ENCODE data around the gene SYTL3. TPM values are rescaled to one million over a fixed set of nuclear protein-coding genes. Genes with fewer than 3 reads are reported as not detected.

The SYTL3 gene
- total and polyA plus RNA-seq, 2 experiments from 2014 or later: 0.07 TPM; not detected in 1

DNA sequence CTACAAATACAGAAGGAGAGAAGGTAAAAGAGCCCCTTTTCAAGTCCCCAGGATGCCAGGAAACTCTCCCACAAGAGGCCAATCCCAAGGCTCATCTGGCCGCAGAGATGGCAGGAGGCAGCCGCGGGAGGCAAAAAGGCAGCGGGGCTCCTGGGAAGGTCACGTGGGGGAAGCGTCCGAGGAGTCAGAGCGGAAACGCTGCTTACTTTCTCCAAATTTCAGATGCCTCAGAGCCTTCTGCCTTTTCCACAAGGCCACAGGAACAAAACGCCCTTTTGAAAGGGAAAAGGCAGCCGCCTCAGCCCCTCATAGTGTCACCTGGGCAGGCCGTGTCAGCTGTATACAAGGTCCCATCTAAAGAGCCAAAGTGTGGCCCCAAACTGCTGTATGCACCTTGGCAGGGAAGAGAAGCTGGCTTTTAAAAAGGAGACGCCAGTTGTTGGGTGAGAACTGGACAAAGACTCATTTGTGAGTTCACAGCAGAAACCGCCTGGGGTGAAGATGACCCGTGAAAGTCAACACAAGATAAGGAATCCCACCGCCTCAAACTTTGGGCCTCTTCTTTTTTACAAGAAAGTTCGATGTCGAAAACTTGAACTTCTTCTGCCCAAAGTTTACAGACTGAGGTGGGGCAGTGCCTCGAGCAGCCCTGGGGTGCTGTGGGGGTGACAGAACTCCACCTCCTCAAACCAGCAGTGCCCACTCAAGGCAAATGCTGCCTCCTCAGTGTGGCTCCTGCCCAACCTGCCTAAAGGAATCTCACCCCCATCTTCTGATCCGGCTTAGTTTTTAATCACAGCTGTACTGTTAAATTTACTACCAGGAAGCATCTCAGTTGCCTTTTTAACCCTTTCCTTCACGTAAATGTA, 124.0 kb downstream of the SYTL3 start:
- H3K79me2 ChIP-seq (replicated peaks; ENCODE audit: insufficient read depth): peaks cover 35% of the 10 kb centered on the region
- H3K4me1 Mint-ChIP-seq: peaks cover 43% of the 10 kb centered on the region
- peaks cover 8% of the 10 kb centered on the region for H3K4me1 ChIP-seq (ENCODE audit: insufficient read depth)
- H3K27me3 Mint-ChIP-seq (ENCODE audit: insufficient read depth, low read depth, poor library complexity): peaks cover 30% of the 10 kb centered on the region
- H3K4me3 Mint-ChIP-seq: no peak overlapping the region
- H3K4me2 ChIP-seq: no peak overlapping the region
- peaks cover 71% of the 10 kb centered on the region for H3K36me3 ChIP-seq (ENCODE audit: insufficient read depth)
- TF ChIP-seq NANOG (IDR thresholded peaks at IDR 0.05; ENCODE audit: borderline replicate concordance) (no peak), POLR2AphosphoS5 (IDR thresholded peaks at IDR 0.05; ENCODE audit: low read depth) (no peak), EZH2 (IDR thresholded peaks at IDR 0.05; ENCODE audit: low read depth, unreplicated experiment) (no peak), ZNF114 (CRISPR knock-in tag; IDR thresholded peaks at IDR 0.05) (no peak), CREB1 (CRISPR knock-in tag; IDR thresholded peaks at IDR 0.05; ENCODE audit: low read depth) (no peak)
- TF ChIP-seq, protein P1, sequence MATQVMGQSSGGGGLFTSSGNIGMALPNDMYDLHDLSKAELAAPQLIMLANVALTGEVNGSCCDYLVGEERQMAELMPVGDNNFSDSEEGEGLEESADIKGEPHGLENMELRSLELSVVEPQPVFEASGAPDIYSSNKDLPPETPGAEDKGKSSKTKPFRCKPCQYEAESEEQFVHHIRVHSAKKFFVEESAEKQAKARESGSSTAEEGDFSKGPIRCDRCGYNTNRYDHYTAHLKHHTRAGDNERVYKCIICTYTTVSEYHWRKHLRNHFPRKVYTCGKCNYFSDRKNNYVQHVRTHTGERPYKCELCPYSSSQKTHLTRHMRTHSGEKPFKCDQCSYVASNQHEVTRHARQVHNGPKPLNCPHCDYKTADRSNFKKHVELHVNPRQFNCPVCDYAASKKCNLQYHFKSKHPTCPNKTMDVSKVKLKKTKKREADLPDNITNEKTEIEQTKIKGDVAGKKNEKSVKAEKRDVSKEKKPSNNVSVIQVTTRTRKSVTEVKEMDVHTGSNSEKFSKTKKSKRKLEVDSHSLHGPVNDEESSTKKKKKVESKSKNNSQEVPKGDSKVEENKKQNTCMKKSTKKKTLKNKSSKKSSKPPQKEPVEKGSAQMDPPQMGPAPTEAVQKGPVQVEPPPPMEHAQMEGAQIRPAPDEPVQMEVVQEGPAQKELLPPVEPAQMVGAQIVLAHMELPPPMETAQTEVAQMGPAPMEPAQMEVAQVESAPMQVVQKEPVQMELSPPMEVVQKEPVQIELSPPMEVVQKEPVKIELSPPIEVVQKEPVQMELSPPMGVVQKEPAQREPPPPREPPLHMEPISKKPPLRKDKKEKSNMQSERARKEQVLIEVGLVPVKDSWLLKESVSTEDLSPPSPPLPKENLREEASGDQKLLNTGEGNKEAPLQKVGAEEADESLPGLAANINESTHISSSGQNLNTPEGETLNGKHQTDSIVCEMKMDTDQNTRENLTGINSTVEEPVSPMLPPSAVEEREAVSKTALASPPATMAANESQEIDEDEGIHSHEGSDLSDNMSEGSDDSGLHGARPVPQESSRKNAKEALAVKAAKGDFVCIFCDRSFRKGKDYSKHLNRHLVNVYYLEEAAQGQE (IDR thresholded peaks at IDR 0.05; ENCODE audit: unreplicated experiment): no peak
- TF ChIP-seq, protein P2, sequence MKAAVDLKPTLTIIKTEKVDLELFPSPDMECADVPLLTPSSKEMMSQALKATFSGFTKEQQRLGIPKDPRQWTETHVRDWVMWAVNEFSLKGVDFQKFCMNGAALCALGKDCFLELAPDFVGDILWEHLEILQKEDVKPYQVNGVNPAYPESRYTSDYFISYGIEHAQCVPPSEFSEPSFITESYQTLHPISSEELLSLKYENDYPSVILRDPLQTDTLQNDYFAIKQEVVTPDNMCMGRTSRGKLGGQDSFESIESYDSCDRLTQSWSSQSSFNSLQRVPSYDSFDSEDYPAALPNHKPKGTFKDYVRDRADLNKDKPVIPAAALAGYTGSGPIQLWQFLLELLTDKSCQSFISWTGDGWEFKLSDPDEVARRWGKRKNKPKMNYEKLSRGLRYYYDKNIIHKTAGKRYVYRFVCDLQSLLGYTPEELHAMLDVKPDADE (IDR thresholded peaks at IDR 0.05): no peak
- TF ChIP-seq, protein P3, sequence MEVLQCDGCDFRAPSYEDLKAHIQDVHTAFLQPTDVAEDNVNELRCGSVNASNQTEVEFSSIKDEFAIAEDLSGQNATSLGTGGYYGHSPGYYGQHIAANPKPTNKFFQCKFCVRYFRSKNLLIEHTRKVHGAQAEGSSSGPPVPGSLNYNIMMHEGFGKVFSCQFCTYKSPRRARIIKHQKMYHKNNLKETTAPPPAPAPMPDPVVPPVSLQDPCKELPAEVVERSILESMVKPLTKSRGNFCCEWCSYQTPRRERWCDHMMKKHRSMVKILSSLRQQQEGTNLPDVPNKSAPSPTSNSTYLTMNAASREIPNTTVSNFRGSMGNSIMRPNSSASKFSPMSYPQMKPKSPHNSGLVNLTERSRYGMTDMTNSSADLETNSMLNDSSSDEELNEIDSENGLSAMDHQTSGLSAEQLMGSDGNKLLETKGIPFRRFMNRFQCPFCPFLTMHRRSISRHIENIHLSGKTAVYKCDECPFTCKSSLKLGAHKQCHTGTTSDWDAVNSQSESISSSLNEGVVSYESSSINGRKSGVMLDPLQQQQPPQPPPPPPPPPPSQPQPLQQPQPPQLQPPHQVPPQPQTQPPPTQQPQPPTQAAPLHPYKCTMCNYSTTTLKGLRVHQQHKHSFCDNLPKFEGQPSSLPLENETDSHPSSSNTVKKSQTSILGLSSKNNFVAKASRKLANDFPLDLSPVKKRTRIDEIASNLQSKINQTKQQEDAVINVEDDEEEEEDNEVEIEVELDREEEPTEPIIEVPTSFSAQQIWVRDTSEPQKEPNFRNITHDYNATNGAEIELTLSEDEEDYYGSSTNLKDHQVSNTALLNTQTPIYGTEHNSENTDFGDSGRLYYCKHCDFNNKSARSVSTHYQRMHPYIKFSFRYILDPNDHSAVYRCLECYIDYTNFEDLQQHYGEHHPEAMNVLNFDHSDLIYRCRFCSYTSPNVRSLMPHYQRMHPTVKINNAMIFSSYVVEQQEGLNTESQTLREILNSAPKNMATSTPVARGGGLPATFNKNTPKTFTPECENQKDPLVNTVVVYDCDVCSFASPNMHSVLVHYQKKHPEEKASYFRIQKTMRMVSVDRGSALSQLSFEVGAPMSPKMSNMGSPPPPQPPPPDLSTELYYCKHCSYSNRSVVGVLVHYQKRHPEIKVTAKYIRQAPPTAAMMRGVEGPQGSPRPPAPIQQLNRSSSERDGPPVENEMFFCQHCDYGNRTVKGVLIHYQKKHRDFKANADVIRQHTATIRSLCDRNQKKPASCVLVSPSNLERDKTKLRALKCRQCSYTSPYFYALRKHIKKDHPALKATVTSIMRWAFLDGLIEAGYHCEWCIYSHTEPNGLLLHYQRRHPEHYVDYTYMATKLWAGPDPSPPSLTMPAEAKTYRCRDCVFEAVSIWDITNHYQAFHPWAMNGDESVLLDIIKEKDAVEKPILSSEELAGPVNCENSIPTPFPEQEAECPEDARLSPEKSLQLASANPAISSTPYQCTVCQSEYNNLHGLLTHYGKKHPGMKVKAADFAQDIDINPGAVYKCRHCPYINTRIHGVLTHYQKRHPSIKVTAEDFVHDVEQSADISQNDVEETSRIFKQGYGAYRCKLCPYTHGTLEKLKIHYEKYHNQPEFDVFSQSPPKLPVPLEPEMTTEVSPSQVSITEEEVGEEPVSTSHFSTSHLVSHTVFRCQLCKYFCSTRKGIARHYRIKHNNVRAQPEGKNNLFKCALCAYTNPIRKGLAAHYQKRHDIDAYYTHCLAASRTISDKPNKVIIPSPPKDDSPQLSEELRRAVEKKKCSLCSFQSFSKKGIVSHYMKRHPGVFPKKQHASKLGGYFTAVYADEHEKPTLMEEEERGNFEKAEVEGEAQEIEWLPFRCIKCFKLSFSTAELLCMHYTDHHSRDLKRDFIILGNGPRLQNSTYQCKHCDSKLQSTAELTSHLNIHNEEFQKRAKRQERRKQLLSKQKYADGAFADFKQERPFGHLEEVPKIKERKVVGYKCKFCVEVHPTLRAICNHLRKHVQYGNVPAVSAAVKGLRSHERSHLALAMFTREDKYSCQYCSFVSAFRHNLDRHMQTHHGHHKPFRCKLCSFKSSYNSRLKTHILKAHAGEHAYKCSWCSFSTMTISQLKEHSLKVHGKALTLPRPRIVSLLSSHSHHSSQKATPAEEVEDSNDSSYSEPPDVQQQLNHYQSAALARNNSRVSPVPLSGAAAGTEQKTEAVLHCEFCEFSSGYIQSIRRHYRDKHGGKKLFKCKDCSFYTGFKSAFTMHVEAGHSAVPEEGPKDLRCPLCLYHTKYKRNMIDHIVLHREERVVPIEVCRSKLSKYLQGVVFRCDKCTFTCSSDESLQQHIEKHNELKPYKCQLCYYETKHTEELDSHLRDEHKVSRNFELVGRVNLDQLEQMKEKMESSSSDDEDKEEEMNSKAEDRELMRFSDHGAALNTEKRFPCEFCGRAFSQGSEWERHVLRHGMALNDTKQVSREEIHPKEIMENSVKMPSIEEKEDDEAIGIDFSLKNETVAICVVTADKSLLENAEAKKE (CRISPR knock-in tag; IDR thresholded peaks at IDR 0.05): no peak
- peak overlapping the region; percentile 77 for H3K27ac Mint-ChIP-seq
- no peaks in the 10 kb centered on the region for H3K9me3 Mint-ChIP-seq
- peaks cover 99% of the 10 kb centered on the region for H3K36me3 Mint-ChIP-seq (ENCODE audit: low read depth)
- no peak overlapping the region for H3K4me3 ChIP-seq
- H3K27me3 ChIP-seq (ENCODE audit: insufficient read depth): no peaks in the 10 kb centered on the region
- peaks cover 53% of the 10 kb centered on the region for H3F3A ChIP-seq (replicated peaks; ENCODE audit: low read depth)
- H2AFZ ChIP-seq: no peak overlapping the region
- peak; percentile 12; the same call in 2 of the 3 replicates for ATAC-seq
- H3K9me2 ChIP-seq (ENCODE audit: insufficient read depth): no peaks in the 10 kb centered on the region
- H4K20me1 ChIP-seq (replicated peaks; ENCODE audit: insufficient read depth): peaks cover 49% of the 10 kb centered on the region
- peak overlapping the region; percentile 86; the same call in 1 of the 2 replicates for H3K27ac ChIP-seq (ENCODE audit: low read depth)
- DNase-seq (ENCODE audit: low spot score): no peak
